ENCODE measurements around the gene CAPN6.

Gene CAPN6

DNA sequence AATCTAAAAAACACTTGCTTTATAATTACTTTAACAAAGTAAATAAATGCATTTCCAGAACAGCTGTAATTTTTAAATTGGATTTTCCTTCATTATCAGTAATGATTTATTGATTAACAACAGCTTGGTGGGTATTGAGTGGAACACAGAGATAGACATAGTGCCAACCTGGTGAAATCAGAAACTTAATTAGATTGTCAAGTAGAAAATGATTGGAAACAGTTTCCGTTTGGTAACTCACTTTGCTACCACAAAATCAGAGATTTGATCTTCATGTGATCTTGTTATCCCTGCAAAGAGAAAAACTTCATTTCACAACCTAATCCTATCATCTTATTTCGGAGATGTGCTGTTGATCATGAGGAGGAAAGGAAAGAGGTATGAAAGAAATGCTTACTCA is 70.8 kb downstream of the CAPN6 start:
- DNase-seq (ENCODE audit: low read depth in 2 of 2): no peak
